Hematopoietic multipotent progenitor cell treated with erythropoietin and hydrocortisone succinate and interleukin-3 and kit ligand, for 15 days (in vitro differentiated cells): ENCODE measurements around the gene CYP3A7.
A peak's percentile ranks its signal among the peaks of the same experiment; 100 is the strongest.
"Not testable (repeated sequence)": the region's sequence is repeated elsewhere in the genome, so short reads cannot be mapped to it uniquely, and the experiment has no call there.

ENCODE experiments used
- DNase-seq: peaks from one replicate; pipeline ENCODE4 v3.0.0-alpha.2; 2015; ENCODE audit warnings: low spot score

Gene CYP3A7

GRCh38 chr7:99666013-99666395 is 69.0 kb downstream of the CYP3A7 start:
- DNase-seq = no peak

GRCh38 chr7:99665312-99666012 is 69.5 kb downstream of the CYP3A7 start:
- peak; percentile 69 for DNase-seq

GRCh38 chr7:99657879-99658278 is 77.1 kb downstream of the CYP3A7 start:
- DNase-seq = not testable (repeated sequence)
